ENCODE data around the gene CLPX.

GRCh38 chr15:65217526-65218482 lies 32.7 kb upstream of the CLPX start:
- TF ChIP-seq CTCF (IDR thresholded peaks at IDR 0.05), result no peak
- TF ChIP-seq POLR2AphosphoS5 (IDR thresholded peaks at IDR 0.05; ENCODE audit: insufficient read depth in 1 of 2, low read depth in 1 of 2), result no peak
